Tibial nerve (tissue), 4 donors: ENCODE measurements around the gene TCEAL3.

Experiments
- CTCF ChIP-seq, 5 experiments: fragments of 200-600 bp in 3 of 5; fragments of 450-650 bp in 2 of 5; sonication (generic) in 3 of 5; IDR thresholded peaks; one replicate each; pipeline ENCODE4 v1.5.1; 2016 to 2019; ENCODE audit warnings: antibody characterized with exemption in 5 of 5, mild to moderate bottlenecking in 3 of 5, moderate library complexity in 2 of 5
- EP300 ChIP-seq, 2 donors: sonication (generic); formaldehyde crosslinking; IDR thresholded peaks; one replicate each; pipeline ENCODE4 v1.6.1; 2017; ENCODE audit warnings: antibody characterized with exemption in 2 of 2, mild to moderate bottlenecking in 1 of 2

DNA sequence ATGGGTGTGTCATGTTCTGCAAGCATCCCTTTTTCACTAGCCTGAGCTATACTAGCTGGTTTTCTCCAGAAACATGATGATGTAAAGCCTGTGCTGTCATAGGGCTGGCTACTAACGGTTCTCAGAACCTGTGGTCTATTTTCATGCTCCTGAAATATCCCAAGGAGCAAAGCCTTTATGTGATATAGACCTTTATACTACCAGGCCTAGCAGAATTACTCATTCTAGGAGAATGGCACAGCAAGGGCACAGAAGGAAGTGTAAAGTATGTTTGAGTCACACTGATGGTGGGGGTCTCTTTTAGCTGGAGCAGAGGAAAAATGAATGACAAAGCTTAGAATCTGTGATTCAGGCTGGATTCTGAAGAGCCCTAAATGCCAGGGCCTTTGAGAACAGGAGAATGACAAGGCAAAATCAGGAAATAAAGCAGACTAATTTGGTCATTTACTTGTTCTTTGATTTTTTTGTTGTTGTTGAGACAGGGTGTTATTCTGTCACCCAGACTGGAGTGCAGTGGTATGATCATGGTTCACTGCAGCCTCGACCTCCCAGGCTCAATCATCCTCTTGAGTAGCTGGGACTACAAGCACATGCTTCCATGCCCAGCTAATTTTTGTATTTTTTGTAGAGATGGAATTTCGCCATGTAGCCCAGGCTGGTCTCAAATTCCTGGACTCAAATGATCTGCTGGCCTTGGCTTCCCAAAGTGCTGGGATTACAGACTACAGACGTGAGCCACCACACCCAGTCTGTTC, 32.8 kb downstream of the TCEAL3 start:
- TF ChIP-seq EP300 (IDR thresholded peaks at IDR 0.05) (no peak), CTCF (IDR thresholded peaks at IDR 0.05) (no peak)
